ENCODE measurements around the gene GNB2.

GRCh38 chr7:100639995-100640516 lies 33.5 kb upstream of the GNB2 start:
- TF ChIP-seq EZH2 (IDR thresholded peaks at IDR 0.05; ENCODE audit: low read depth, low read length, severe bottlenecking) = no peak
- TF ChIP-seq POLR2A (IDR thresholded peaks at IDR 0.05; ENCODE audit: control extremely low read depth in 1 of 2, low read depth in 2 of 2, low read length in 2 of 2) = no peak
- TF ChIP-seq CBX8 (IDR thresholded peaks at IDR 0.05; ENCODE audit: borderline replicate concordance, low read depth, low read length) = no peak
- no peak for TF ChIP-seq ZNF274 (IDR thresholded peaks at IDR 0.05; ENCODE audit: borderline replicate concordance, extremely low read depth, low read length)
- no peak for TF ChIP-seq CTCF (IDR thresholded peaks at IDR 0.05; ENCODE audit: control extremely low read depth in 1 of 3, insufficient read depth in 1 of 3, low read depth in 1 of 3, low read length in 3 of 3)
- TF ChIP-seq ATF3 (IDR thresholded peaks at IDR 0.05; ENCODE audit: insufficient read depth, low read depth, low read length) = no peak
- TF ChIP-seq TAF1 (IDR thresholded peaks at IDR 0.05; ENCODE audit: low read depth, low read length) = no peak
- no peak for TF ChIP-seq POLR2AphosphoS5 (IDR thresholded peaks at IDR 0.05; ENCODE audit: low read depth, low read length)
- no peak for TF ChIP-seq PHF8 (conservative IDR thresholded peaks at IDR 0.05; ENCODE audit: low read depth, low read length)
- no peak for TF ChIP-seq JUN (IDR thresholded peaks at IDR 0.05; ENCODE audit: low read depth, low read length)
- no peak for TF ChIP-seq TEAD4 (IDR thresholded peaks at IDR 0.05; ENCODE audit: low read depth, low read length)
- no peak for TF ChIP-seq NRF1 (IDR thresholded peaks at IDR 0.05; ENCODE audit: low read depth, low read length)
- no peak for TF ChIP-seq JUND (IDR thresholded peaks at IDR 0.05; ENCODE audit: low read length)
- TF ChIP-seq RFX5 (IDR thresholded peaks at IDR 0.05; ENCODE audit: borderline replicate concordance, low read depth, low read length) = no peak
